Natural killer cell (primary cell): Measurements from ENCODE around the gene KERA. TPM values are rescaled to one million over a fixed set of nuclear protein-coding genes. Genes with fewer than 3 reads are reported as not detected.

Experiments
- ATAC-seq, 3 donors: fragments of 150-1000 bp in 2 of 3; fragments of 200-7000 bp in 1 of 3; cut with Tn5 transposase; 1 replicate in 1 of 3; 2 replicates in 2 of 3; pipeline ENCODE4 v1.10.0; 2021; ENCODE audit warnings: mild to moderate bottlenecking in 2 of 3, moderate library complexity in 2 of 3
- DNase-seq, 2 donors: peaks; one replicate each; pipeline versions ENCODE4 v3.0.0 to v3.0.0-alpha.2; 2013 to 2021; ENCODE audit warnings: mixed read lengths in 1 of 2
- H3K27ac ChIP-seq: one replicate; pipeline ENCODE4 v1.5.1; 2013; ENCODE audit warnings: mild to moderate bottlenecking, low read length
- H3K27me3 ChIP-seq: one replicate; pipeline ENCODE4 v1.6.1; 2013; ENCODE audit warnings: low read length; ENCODE audit not compliant: control insufficient read depth, insufficient read depth
- H3K36me3 ChIP-seq: one replicate; pipeline ENCODE4 v1.6.1; 2013; ENCODE audit warnings: low read length; ENCODE audit not compliant: control insufficient read depth, insufficient read depth
- H3K4me1 ChIP-seq: one replicate; pipeline ENCODE4 v1.6.1; 2013; ENCODE audit warnings: low read length; ENCODE audit not compliant: control insufficient read depth, insufficient read depth
- H3K4me3 ChIP-seq: one replicate; pipeline ENCODE4 v1.5.1; 2013; ENCODE audit warnings: low read length
- H3K9me3 ChIP-seq: one replicate; pipeline ENCODE4 v1.6.1; 2013; ENCODE audit warnings: low read length; ENCODE audit not compliant: control insufficient read depth, insufficient read depth
- H3K27ac Mint-ChIP-seq, 2 donors: one replicate each; pipeline ENCODE4 v1.8.0; 2022; ENCODE audit warnings: mild to moderate bottlenecking in 2 of 2, mixed read lengths in 2 of 2, moderate library complexity in 1 of 2
- H3K27me3 Mint-ChIP-seq, 2 donors: one replicate each; pipeline ENCODE4 v1.8.0; 2022; ENCODE audit warnings: low read depth in 2 of 2, mixed read lengths in 2 of 2
- H3K36me3 Mint-ChIP-seq: one replicate; pipeline ENCODE4 v1.8.0; 2022; ENCODE audit warnings: mixed read lengths
- H3K4me1 Mint-ChIP-seq, 2 donors: one replicate each; pipeline ENCODE4 v1.8.0; 2022; ENCODE audit warnings: mixed read lengths in 2 of 2
- H3K4me3 Mint-ChIP-seq: one replicate; pipeline ENCODE4 v1.8.0; 2022; ENCODE audit warnings: mild to moderate bottlenecking, moderate library complexity, mixed read lengths
- H3K9me3 Mint-ChIP-seq, 2 donors: one replicate each; pipeline ENCODE4 v1.8.0; 2022; ENCODE audit warnings: mixed read lengths in 2 of 2
- CTCF ChIP-seq: fragments of 200-600 bp; IDR thresholded peaks from one replicate; pipeline ENCODE4 v1.8.0; 2022; ENCODE audit warnings: antibody characterized with exemption
- WGBS: methylation state at CpG from one replicate; pipeline ENCODE4 v1.1.7; 2013; ENCODE audit warnings: missing lambda C conversion rate; ENCODE audit not compliant: insufficient coverage; 5-methylcytosine and 5-hydroxymethylcytosine counted together
- intact Hi-C: fragments of 100-400 bp; cut with micrococcal nuclease; formaldehyde crosslinking; loops from one replicate; pipeline ENCODE4 v1.14.2; 2022
- total RNA-seq, 4 donors: library from RNA; stranded (reverse); fragments of 120-200 nt in 1 of 4; gene quantifications; one replicate each; pipeline versions ENCODE4 v1.2.3 to v1.2.4, GENCODE V29; 2013 to 2022

Gene KERA
- total RNA-seq, 3 donors from 2014 or later (not counting 1 experiment from before 2014, with no cell fraction given) = not detected

- Mint-ChIP-seq H3K4me3 (no peak overlapping the region), H3K27ac (no peak overlapping the region), H3K36me3 (no peaks in the 10 kb centered on the region), H3K9me3 (peaks cover 2 to 12% of the 10 kb centered on the region in 2 donors), H3K27me3 (peaks cover 0 to 2% of the 10 kb centered on the region in 2 donors), H3K4me1 (no peaks in the 10 kb centered on the region)
- no peaks in the 10 kb centered on the region for H3K9me3 ChIP-seq
- DNase-seq (no peak), ATAC-seq (no peak)
- intact Hi-C loops = no loop called here
- 72% methylated on average over 4 of the region's 5 CpGs for WGBS
- TF ChIP-seq CTCF = no peak
- H3K4me3 ChIP-seq = no peak overlapping the region
- no peak overlapping the region for H3K27ac ChIP-seq
- no peaks in the 10 kb centered on the region for H3K27me3 ChIP-seq
- no peaks in the 10 kb centered on the region for H3K36me3 ChIP-seq
- H3K4me1 ChIP-seq = no peaks in the 10 kb centered on the region
Measured at GRCh38 chr12:91077228-91077954, 19.6 kb upstream of the KERA start.

GRCh38 chr12:91074851-91075250, 17.0 kb upstream of the KERA start:
- Mint-ChIP-seq H3K9me3 (peaks cover 2 to 6% of the 10 kb centered on the region in 2 donors), H3K4me3 (no peak overlapping the region), H3K27me3 (peaks cover 0 to 2% of the 10 kb centered on the region in 2 donors), H3K36me3 (no peaks in the 10 kb centered on the region), H3K27ac (no peak overlapping the region), H3K4me1 (no peaks in the 10 kb centered on the region)
- H3K36me3 ChIP-seq = no peaks in the 10 kb centered on the region
- WGBS = 74% methylated on average over 1 of the region's 1 CpG
- DNase-seq = no peak
- no peaks in the 10 kb centered on the region for H3K4me1 ChIP-seq
- H3K27me3 ChIP-seq = no peaks in the 10 kb centered on the region
- intact Hi-C loops = no loop called here
- H3K9me3 ChIP-seq = no peaks in the 10 kb centered on the region
- H3K27ac ChIP-seq = no peak overlapping the region
- ATAC-seq = no peak
- TF ChIP-seq CTCF = no peak
- no peak overlapping the region for H3K4me3 ChIP-seq

GRCh38 chr12:91074154-91074709, 16.4 kb upstream of the KERA start:
- Histone ChIP-seq H3K9me3 (no peaks in the 10 kb centered on the region), H3K27me3 (no peaks in the 10 kb centered on the region), H3K4me3 (no peak overlapping the region), H3K36me3 (no peaks in the 10 kb centered on the region), H3K4me1 (no peaks in the 10 kb centered on the region), H3K27ac (no peak overlapping the region)
- Mint-ChIP-seq H3K36me3 (no peaks in the 10 kb centered on the region), H3K27ac (no peak overlapping the region), H3K4me3 (no peak overlapping the region), H3K9me3 (peaks cover 2 to 6% of the 10 kb centered on the region in 2 donors), H3K27me3 (peaks cover 0 to 2% of the 10 kb centered on the region in 2 donors), H3K4me1 (no peaks in the 10 kb centered on the region)
- no peak for DNase-seq
- no peak for TF ChIP-seq CTCF
- intact Hi-C loops = no loop called here
- WGBS = 80% methylated on average over 6 of the region's 6 CpGs
- ATAC-seq = no peak
